Measurements from ENCODE around the gene FAM131A. TPM values are rescaled to one million over a fixed set of nuclear protein-coding genes. Genes with fewer than 3 reads are reported as not detected.

Gene FAM131A
- total and polyA plus RNA-seq, 9 of the 15 experiments (the other 6 are each of a cell fraction or from before 2014, with no cell fraction given) = 0.48 to 11.1 (median 4.3) TPM

- TF ChIP-seq DACH1 (IDR thresholded peaks at IDR 0.05; ENCODE audit: partially characterized antibody) (no peak), HCFC1 (IDR thresholded peaks at IDR 0.05; ENCODE audit: low read depth, low read length) (peak; percentile 71), FIP1L1 (IDR thresholded peaks at IDR 0.05; ENCODE audit: low read depth, low read length, poor library complexity, severe bottlenecking) (no peak), CHD1 (IDR thresholded peaks at IDR 0.05; ENCODE audit: low read length) (peak; percentile 2), GABPB2 (CRISPR knock-in tag; conservative IDR thresholded peaks at IDR 0.05) (no peak), SRSF3 (IDR thresholded peaks at IDR 0.05; ENCODE audit: insufficient read depth, low read length) (no peak), NR0B1 (IDR thresholded peaks at IDR 0.05; ENCODE audit: partially characterized antibody) (no peak), MEF2A (IDR thresholded peaks at IDR 0.05; ENCODE audit: control insufficient read depth, low read depth, low read length) (no peak), ZNF318 (IDR thresholded peaks at IDR 0.05; ENCODE audit: borderline replicate concordance in 1 of 2, low read depth in 1 of 2) (no peak), ZNF583 (CRISPR knock-in tag; IDR thresholded peaks at IDR 0.05) (no peak), ZBTB1 (CRISPR knock-in tag; IDR thresholded peaks at IDR 0.05; ENCODE audit: borderline replicate concordance, low read depth) (no peak), ZNF444 (CRISPR knock-in tag; IDR thresholded peaks at IDR 0.05) (no peak), KDM2B (CRISPR knock-in tag; IDR thresholded peaks at IDR 0.05) (no peak), JUND (IDR thresholded peaks at IDR 0.05; ENCODE audit: borderline replicate concordance, low read depth, low read length) (no peak), JUND (tag; IDR thresholded peaks at IDR 0.05; ENCODE audit: borderline replicate concordance, low read depth, low read length) (no peak), ZNF12 (CRISPR knock-in tag; IDR thresholded peaks at IDR 0.05) (no peak), KDM1A (IDR thresholded peaks at IDR 0.05) (0 out of 4 replicates have a peak, but pooled peaks of 1 of the 2 experiments have one; percentile 19), CBX2 (IDR thresholded peaks at IDR 0.05; ENCODE audit: insufficient read depth, low read length, poor library complexity, severe bottlenecking) (no peak), L3MBTL2 (IDR thresholded peaks at IDR 0.05) (no peak)
Measured at GRCh38 chr3:184336547-184337398, 627 bp upstream of the FAM131A start (continued).
